GDM1 (cell line): ENCODE data around the gene MIS18A.
"Not testable (repeated sequence)": the region's sequence is repeated elsewhere in the genome, so short reads cannot be mapped to it uniquely, and the experiment has no call there.

Experiments used
- DNase-seq: peaks from one replicate; lab custom pipeline; 2025; lab: John Stamatoyannopoulos, UW

MIS18A gene

DNA sequence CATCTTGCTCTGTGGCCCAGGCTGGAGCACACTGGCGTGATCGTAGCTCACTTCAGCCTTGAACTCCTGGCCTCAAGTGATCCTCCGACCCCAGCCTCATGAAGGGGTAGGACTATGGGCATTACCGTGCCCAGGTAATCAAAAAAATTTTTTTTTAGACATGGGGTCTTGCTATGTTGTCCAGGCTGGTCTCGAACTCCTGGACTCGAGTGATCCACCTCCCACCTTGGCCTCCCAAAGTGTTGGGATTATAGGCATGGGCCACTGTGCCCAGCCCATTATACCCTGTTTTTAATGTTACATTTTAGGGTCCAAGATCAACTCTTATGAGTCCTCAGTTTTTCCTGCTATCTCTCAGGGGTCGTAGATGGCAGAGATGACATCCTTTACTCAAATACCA is 26.1 kb upstream of the MIS18A start:
- no peak for DNase-seq

DNA sequence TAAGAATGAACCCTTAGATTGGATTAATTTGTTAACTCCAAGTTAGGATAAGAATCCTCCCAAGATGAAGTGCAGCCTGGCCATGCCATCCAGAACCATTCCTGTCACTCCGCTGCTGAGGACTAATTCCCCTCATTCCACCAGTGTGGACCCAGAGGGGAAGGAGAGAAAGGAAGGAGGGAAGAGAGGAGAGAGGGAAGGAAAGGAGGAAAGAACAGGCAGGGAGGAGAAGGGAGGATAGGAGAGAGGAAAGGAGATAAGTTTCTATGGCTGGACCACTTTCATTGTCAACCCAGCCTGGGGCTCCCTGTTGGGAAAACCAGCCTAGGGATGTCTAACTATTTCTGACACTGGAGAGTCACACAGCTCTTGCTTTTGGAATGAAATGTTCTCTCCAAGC is 24.5 kb upstream of the MIS18A start:
- DNase-seq = no peak

DNA sequence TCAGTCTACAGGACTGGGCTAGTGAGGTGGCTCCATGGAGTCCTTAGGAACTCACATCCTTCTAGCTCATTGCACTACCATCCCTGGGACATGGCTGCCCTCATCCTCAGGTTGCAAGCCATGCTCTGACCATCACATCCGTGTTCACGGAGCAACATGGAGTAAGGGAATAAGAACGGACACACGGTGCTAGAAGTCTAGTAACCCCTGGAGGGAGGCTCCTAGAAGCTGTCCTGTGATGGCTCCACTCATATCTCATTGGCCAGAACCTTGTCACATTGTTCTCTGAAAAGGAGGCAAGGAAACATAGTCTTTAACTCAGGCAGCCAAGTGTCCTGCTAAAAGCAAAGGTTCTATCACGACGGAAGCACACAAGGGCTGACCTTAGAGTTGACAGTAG is 23.7 kb upstream of the MIS18A start:
- no peak for DNase-seq

DNA sequence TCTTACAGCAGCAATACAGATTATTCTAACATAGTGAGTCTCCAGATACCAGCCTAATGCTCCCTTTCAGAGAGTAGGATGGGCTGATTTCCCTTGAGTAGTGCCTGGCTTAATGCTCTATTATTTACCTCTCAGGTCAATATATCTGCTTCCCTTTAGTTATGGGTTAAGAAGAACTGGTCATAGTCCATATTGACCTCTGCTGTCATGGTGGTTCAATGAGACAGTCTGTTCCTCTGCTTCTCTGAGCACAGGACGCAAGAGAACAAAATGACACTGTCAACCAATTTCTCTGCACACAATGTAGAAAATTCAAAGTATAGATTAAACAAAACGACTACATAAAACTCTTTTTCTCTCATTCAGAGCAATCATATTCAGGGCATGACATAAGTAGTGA is 22.7 kb upstream of the MIS18A start:
- DNase-seq = no peak

DNA sequence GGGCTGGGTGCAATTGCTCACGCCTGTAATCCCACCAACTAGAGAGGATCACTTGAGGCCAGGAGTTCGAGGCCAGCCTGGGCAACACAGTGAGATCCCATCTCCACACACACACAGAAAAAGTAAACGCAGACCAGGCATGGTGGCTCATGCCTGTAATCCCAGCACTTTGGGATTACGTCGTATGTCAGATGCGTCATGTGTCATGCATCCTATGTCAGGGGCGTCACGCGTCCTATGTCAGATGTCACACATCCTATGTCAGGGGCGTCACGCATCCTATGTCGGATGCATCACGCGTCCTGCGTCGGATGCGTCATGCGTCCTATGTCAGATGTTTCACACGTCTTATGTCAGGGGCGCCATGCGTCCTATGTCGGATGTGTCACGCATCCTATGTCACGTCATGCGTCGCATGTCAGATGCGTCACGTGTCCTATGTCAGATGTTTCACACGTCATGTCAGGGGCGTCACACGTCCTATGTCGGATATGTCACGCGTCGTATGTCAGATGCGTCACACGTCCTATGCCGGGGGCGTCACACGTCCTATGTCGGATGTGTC is 21.4 kb upstream of the MIS18A start:
- DNase-seq = no peak

DNA sequence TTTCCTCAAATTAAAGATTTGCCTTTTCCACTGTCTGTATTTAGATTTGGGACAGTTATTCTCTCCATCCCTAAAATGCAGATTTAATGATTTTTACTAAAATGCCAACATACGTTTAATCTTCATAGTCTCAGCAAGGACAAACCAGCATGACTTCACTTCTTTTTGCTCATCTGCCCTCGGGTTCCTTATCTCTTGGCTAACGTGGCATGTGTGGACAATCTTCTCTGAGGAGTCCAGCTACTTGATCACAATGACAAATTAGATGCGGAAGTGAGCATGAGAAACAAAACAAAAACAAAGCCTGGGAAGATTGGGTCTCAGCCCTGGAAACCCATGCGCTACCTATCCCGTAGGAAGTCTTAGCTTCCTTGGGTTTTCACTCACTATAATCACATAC is 20.8 kb upstream of the MIS18A start:
- no peak for DNase-seq

DNA sequence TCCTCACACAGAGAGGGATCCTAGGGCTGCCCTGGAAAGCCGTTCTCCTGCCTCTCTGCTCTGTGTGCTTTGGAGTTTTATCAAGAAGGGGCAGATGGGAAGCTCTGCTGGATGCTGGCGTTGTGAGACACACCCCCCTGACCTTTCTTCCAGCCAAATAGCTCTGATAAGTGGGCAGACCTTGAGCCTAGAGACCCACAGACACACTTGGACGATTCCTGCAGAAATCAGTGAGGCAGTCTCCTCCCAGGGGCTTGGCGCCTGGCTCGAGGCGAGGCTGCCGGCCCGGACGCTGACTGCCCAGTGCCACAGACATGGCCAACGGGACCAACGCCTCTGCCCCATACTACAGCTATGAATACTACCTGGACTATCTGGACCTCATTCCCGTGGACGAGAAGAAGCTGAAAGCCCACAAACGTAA is 19.8 kb upstream of the MIS18A start, which contains the start of gene MRAP:
MRAP (plus strand) TSS at position 198 of the 424 bp plus-strand sequence; CDS start at position 315, 117 bp downstream.
- no peak for DNase-seq

DNA sequence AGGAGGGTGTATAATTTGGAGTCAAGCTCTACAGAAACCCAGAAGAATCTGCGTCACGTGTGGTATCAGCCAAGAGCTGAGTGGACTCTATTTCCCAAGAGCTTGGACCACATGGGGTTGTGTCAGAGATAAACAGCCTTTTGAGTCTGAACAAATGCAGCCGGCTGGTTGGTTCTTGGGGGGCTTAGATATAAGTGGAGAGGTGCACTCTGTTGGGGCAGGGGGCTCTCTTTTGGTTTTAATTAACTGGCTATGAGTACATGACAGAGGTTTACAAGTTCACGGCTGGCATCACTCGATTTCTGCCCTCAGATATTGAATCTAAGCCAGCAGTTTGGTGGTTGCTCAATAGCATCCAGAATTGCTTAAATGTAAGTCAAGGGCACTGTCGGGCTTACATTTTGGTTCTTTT is 19.3 kb upstream of the MIS18A start:
- no peak for DNase-seq

DNA sequence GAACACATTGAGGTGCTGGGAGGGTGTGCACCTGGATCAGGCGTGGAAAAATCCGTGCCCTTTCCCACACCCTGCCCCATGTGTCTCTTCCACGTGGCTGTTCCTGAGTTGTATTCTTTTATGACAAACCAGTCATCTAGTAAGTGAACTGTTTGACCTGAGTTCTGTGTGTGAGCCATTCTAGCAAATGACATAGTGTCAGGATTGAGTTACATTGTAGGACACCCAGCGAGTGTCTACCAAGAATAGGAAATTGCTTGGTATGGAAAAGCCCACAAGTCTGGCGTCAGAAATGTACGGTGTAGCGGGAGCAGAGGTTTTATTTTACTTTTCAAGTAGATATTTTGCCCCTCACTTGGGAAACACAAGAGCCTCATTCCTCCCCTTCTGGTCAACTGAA is 18.6 kb upstream of the MIS18A start:
- no peak for DNase-seq

DNA sequence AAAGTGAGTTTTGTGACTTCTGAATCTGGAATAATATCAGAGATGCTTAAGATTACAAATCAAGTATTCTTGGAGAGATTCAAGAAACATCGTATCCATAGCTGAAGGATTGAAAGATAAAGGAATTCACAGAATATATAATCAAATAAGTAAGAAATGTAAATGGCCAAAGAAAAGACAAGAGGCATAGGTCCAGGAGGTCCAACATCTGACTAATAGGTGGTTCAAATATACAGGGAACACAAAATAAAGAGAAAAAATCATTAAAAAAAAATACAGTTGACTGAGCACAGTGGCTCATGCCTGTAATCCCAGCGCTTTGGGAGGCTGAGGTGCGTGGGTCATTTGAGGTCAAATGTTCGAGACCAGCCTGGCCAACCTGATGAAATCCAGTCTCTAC is 6.6 kb upstream of the MIS18A start:
- DNase-seq = no peak

DNA sequence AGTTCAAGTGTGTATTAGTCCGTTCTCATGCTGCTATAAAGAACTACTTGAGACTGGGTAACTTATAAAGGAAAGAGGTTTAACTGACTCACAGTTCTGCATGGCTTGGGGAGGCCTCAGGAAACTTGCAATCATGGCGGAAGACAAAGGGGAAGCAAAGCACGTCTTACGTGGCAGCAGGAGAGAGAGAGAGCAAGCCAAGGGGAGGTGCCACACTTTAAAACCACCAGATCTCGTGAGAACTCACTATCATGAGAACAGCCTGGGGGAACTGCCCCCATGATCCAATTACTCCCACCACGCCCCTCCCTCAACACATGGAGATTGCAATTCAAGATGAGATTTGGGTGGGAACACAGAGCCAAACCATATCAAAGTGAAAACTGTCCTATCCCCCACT is 4.1 kb upstream of the MIS18A start:
- DNase-seq = no peak

DNA sequence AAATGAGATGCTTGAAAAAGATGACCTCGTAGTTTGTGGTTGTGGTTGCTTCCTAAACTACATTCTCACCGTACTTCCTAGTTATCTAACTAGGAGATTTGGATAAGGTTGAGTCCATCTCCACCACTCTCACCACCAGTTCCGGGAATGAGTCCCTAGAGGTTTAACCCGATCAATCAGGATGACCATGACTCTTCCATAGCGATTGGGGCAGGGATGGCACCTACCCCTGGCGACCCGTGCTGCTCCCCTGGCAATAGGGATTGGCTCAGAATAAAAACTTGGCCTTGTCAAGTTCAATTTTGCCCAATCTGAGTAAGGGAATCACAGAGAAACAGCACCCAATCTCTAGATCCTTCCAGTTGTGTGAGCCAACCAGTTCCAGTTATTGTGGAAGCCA is 2.7 kb upstream of the MIS18A start:
- no peak for DNase-seq

DNA sequence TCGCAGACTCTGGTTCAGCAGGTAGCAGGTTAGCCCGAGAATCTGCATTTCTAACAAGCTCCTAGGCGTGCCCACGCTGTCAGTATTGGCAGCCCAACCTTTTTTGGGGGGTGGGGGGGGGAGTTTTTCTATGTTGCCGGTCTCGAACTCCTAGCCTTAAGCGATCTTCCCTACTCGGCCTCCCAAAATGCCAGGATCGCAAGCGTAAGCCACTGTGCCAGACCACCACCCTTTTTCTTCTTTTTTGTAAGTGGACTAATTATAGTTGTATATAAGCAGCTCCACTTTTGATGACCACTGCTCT is 480 bp upstream of the MIS18A start:
- no peak for DNase-seq

DNA sequence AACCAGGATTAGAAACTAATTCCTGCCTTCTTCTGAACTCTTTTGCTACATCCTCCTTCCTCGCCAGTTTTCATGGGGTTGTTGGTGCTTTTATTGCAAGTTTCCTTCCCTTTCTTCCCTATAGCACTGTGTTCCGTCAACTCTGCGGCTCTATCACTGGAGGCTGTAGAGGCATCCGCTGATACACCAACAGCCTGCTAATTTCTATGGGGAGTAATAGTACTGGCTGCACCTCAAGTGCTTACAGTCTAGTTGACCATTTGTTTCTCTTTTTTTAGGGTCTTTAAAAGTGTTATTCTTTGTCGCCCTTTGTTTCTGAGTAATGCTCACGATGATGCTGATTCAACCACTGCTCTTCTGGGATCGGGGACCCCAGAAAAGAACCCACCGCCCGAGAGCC is 746 bp downstream of the MIS18A start:
- no peak for DNase-seq

DNA sequence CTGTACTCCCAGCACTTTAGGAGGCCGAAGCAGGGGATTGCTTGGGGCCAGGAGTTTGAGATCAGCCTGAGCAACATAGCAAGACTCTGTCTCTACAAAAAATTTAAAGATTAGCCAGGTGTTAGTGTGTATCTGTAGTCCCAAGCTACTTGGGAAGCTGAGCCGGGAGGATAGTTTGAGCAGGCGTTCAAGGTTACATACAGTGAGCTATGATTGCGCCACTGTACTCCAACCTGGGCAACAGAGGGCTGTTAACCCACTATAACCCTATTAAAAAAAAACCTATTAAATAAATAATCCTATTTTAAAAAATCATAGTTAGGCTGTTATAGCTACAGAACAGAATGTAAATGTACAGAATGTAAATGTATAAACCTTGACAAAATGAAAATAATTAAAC is 2.2 kb downstream of the MIS18A start:
- DNase-seq = no peak

DNA sequence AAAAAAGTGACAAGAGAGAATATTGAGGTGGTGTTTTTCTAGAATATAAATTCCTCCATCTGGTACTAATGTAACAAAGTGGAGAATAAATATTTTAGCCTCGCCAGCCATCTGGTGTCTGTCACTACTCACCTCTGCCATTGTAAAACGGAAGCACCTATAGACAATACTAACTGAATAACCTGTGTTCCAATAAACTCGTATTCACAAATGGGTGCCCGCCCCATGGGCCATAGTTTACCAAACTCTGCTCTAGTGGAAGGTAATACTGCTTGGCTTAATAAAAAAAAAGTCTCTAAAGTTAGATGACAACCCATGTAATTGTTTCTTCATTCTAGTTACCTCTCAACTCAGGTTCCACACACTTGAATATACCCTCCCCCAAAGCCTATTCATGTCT is 8.1 kb downstream of the MIS18A start:
- DNase-seq = no peak

DNA sequence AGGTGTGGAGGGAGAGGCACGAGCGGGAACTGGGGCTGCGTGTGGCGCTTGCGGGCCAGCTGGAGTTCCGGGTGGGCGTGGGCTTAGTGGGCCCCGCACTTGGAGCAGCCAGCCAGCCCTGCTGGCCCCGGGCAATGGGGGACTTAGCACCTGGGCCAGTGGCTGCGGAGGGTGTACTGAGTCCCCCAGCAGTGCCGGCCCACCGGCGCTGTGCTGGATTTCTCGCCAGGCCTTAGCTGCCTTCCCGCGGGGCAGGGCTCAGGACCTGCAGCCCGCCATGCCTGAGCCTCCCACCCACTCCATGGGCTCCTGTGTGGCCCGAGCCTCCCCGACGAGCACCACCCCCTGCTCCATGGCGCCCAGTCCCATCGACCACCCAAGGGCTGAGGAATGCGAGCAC is 13.5 kb downstream of the MIS18A start:
- not testable (repeated sequence) for DNase-seq

DNA sequence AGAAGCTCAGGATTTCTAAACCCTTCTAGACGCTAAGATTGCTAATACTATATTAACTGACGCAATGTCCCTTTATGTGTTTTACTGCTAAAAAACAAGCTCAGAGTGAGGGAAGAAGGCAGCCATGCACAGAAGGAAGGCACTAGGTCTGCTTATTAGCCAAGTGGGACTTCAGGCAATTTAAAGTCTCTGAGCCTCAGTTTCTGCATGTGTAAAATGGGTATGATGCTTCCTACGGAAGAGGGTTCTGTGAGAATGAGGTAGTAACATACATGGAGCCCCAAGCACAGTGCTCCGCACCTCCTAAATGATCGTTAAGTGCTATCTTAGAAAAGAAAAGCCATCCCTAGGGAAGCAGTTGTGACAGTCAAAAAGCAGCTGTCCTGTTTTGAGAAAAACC is 16.9 kb downstream of the MIS18A start:
- DNase-seq = no peak

DNA sequence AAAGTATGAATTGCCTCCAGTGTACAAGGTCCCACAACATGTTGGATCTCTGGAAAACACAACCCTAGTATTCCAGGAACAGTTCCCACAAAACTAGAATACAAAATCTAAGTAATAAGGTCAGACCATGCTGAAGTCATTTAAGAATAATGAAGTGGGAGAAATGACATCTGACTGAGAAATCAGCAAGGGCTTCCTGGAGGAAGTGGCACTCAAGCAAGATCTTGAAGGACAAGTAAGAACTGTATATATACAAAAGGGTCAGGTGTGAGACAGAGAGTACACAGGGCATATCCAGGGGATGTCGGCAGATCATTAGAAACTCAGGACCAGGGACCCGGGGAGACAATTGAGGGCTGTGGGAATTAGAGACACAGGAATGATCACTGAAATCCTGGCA is 18.7 kb downstream of the MIS18A start:
- no peak for DNase-seq

DNA sequence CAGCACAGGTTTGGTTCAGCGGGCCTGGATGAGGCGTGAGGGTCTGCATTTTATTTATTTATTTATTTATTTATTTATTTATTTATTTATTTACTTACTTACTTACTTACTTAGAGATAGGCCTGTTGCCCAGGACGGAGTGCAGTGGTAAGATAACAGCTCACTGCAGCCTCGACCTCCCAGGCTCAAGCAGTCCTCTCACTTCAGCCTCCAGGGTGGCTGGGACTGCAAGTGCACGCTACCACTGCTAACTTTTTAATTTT is 20.1 kb downstream of the MIS18A start:
- not testable (repeated sequence) for DNase-seq

DNA sequence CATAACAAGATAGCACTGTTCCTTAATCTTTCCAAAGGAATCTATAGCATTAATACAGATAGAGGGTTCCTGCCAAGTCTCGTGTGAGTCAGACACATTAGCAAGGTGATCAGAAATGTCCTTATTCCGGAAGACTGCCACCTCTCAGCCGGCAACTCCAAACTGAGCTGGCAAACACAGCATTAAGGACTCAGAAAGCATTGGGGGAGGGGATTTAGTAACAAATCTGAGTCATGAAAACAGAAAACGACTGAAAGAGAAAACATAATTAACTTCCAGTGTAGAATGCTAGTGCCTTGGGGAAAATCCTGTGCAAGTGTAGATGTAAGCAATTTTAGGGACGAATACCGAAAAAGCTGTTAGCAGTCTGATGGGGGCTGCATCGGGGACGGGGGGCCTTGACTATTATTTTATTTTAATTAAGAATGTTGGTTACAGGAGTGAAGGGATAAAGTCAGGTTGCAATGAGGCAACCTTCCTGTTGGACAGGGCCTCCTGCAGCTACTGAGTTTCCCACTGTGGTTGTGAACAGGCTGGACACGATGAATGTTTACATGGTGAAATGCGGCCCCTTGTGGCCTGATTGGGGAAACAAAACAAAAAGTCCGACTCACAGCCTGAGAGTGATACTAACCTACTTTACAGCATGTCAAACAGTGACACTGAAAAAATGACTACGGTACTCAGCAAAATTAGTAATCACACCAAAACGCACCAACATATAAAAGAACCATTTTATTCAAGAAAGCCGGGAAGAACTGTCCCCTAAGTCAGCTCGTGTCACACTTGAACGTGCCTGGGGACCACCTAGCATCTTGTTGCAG is 20.7 kb downstream of the MIS18A start:
- DNase-seq = peak; percentile 3

DNA sequence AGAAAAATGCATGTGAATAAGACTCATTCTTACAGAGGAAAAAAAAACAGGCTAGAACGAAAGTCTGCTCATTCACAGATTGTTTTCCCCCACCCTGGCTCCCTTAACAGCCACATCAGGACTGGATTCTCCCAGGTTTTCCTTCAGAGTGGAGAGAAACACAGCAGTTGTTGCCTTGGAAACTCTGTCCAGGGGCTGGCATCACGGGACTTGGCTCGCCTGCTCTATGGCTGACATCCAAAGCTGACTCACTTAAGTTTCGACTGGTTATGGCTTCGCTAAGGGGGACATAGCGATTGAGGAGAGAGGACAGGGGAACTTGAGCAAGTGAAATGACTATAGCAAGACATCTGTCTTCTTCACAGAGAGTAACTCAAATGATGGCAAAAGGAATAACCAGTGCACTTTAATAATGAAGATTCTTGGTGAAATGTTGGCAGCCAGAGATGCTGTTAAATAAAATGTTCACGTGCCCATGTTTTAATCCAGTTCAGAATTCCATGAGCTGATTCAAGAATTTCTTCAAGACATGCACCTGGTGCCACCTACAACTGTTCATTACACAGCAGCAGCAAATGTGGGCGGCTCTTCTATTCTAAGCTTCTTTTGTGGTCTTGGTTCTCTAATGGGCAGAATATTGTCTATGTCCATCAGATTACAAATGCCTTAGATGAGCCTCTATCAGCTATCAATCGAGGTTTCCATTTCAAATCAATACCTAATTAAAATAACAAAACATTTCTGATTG is 21.8 kb downstream of the MIS18A start:
- no peak for DNase-seq

DNA sequence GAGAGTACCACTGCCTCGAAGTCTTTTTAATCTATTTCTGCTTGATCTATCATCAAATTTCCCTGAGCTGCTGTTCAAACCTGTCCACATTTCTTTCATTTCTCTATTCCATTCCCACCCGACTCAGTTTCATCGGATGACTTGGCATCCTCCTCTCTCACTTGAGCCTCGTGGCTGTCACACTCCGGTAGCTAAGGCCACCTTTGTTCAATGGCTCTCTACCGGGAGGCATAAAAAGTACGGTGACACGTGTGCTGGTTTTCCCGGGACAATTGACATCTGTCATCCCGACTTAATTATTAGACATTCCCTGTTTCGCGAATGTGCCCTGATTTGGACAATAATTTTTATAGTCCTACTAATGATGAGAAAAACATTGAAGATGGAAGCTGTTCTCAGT is 22.6 kb downstream of the MIS18A start:
- DNase-seq = no peak

DNA sequence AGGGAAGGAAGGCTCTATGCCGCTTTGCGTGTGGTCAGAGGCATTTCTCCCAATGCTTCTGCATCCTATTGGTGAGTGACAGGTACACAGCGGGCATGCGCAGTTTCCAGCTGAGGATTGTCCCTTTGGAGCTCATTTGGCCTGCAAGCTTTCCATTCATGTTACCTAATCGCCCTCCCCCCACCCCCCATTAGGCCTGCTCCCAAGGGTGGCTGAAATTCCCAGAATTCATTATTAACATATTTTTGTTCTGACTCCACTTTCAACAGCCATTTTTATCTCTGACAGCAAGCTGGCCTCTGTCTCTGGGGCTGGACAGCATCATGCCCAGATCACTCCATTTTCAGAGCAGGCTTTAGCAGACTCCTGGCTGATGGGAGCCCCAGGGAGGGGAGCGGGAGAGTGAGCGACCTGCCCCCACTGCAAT is 25.6 kb downstream of the MIS18A start:
- no peak for DNase-seq
